HepG2 (cell line): Measurements from ENCODE around the gene DCST2. TPM values are rescaled to one million over a fixed set of nuclear protein-coding genes. Genes with fewer than 3 reads are reported as not detected.
A peak's percentile ranks its signal among the peaks of the same experiment; 100 is the strongest.

Experiments used
- ATAC-seq: fragments of 200-7000 bp; cut with Tn5 transposase; 3 replicates; pipeline ENCODE4 v1.9.1; 2020; ENCODE audit warnings: mild to moderate bottlenecking, moderate library complexity
- BruUV-seq: library from RNA; stranded (reverse); fragments of 400-500 nt; replicated peaks from 2 replicates; lab custom pipeline; 2021; lab: Mats Ljungman, UMichigan
- CTCF ChIA-PET: fragments of 300-600 bp; formaldehyde crosslinking; extraction: SDS; loops from one replicate; lab custom pipeline; 2021; ENCODE audit warnings: low total read pairs, inconsistent platforms, low intra/inter-chr PET ratio; lab: Yijun Ruan, JAX
- POLR2A ChIA-PET: fragments of 350-600 bp; sonication (Branson Sonifier 250); formaldehyde crosslinking; loops from one replicate; lab custom pipeline; 2020; ENCODE audit warnings: antibody characterized with exemption, inconsistent platforms; lab: Yijun Ruan, JAX
- DNase-seq: peaks from one replicate; pipeline ENCODE4 v3.0.0-alpha.2; 2015; ENCODE audit warnings: low spot score
- FAIRE-seq: peaks from 3 replicates; lab custom pipeline; 2011; peaks lifted over from hg19 to GRCh38; lab: Jason Lieb, UNC
- H2AFZ ChIP-seq: one replicate; pipeline ENCODE4 v1.6.1; 2011; ENCODE audit warnings: low read length, inconsistent platforms
- H3K27ac ChIP-seq: fragments of 300-600 bp; 3 replicates; pipeline ENCODE4 v1.8.0; 2011; ENCODE audit warnings: mixed run types, mild to moderate bottlenecking, mixed read lengths, low read length, inconsistent platforms; ENCODE audit not compliant: insufficient read depth; ENCODE audit errors: extremely low read length
- H3K27me3 ChIP-seq, 2 experiments: fragments of 200-600 bp in 1 of 2; 2 replicates in 1 of 2; 3 replicates in 1 of 2; pipeline versions ENCODE4 v1.6.0 to v1.8.0; 2011; ENCODE audit warnings: low read length in 2 of 2, mild to moderate bottlenecking in 2 of 2, moderate library complexity in 2 of 2, inconsistent platforms in 1 of 2; ENCODE audit not compliant: insufficient read depth in 2 of 2, control insufficient read depth in 1 of 2
- H3K36me3 ChIP-seq, 2 experiments: fragments of 200-600 bp in 1 of 2; replicated peaks in 1 of 2; 2 replicates in 1 of 2; 3 replicates in 1 of 2; pipeline versions ENCODE4 v1.5.1 to v1.8.0; 2011; ENCODE audit warnings: low read length in 2 of 2, inconsistent platforms in 1 of 2; ENCODE audit not compliant: insufficient read depth in 2 of 2, control insufficient read depth in 1 of 2
- H3K4me1 ChIP-seq: 2 replicates; pipeline ENCODE4 v1.5.1; 2012; ENCODE audit warnings: low read length, inconsistent platforms; ENCODE audit not compliant: insufficient read depth
- H3K4me2 ChIP-seq: 2 replicates; pipeline ENCODE4 v1.6.0; 2011; ENCODE audit warnings: low read depth, low read length, inconsistent platforms
- H3K4me3 ChIP-seq, 3 experiments: fragments of 200-600 bp in 1 of 3; sonication (generic), shearing (Covaris generic) in 1 of 3; replicated peaks in 1 of 3; 2 replicates each; pipeline ENCODE4 v1.5.1; 2011 to 2016; ENCODE audit warnings: low read length in 3 of 3, inconsistent platforms in 2 of 3, low read depth in 2 of 3, mild to moderate bottlenecking in 2 of 3, control low read depth in 1 of 3, mixed read lengths in 1 of 3; ENCODE audit not compliant: insufficient read depth in 1 of 3
- H3K79me2 ChIP-seq: one replicate; pipeline ENCODE4 v1.6.1; 2011; ENCODE audit warnings: low read length, inconsistent platforms; ENCODE audit not compliant: insufficient read depth
- H3K9ac ChIP-seq: 2 replicates; pipeline ENCODE4 v1.6.0; 2011; ENCODE audit warnings: mild to moderate bottlenecking, low read depth, low read length, inconsistent platforms; ENCODE audit not compliant: insufficient read depth
- H3K9me3 ChIP-seq: 2 replicates; pipeline ENCODE4 v1.5.1; 2012; ENCODE audit warnings: mild to moderate bottlenecking, low read length
- H4K20me1 ChIP-seq: 2 replicates; pipeline ENCODE4 v1.6.0; 2011; ENCODE audit warnings: inconsistent platforms, mild to moderate bottlenecking, low read length, moderate library complexity; ENCODE audit not compliant: insufficient read depth
- ATF7 ChIP-seq, 2 experiments: fragments of 450-650 bp in 1 of 2; sonication (generic) in 1 of 2; formaldehyde crosslinking in 1 of 2; IDR thresholded peaks; 2 replicates each; pipeline versions ENCODE4 v1.4.0 to v1.6.1; 2016 to 2020; ENCODE audit warnings: antibody characterized with exemption in 1 of 2, mild to moderate bottlenecking in 1 of 2, missing genetic modification reagents in 1 of 2
- GATAD2A ChIP-seq: IDR thresholded peaks from 2 replicates; pipeline ENCODE4 v1.6.1; 2016
- HINFP ChIP-seq: sonication (generic); formaldehyde crosslinking; IDR thresholded peaks from 2 replicates; pipeline ENCODE4 v1.4.0; 2020; ENCODE audit warnings: low read depth, mild to moderate bottlenecking, missing genetic modification reagents
- HNRNPL ChIP-seq: fragments of 200-400 bp; formaldehyde crosslinking; IDR thresholded peaks from 2 replicates; pipeline ENCODE4 v1.6.1; 2017; ENCODE audit warnings: mild to moderate bottlenecking, low read depth, low read length
- ISX ChIP-seq: sonication (generic); formaldehyde crosslinking; conservative IDR thresholded peaks from 2 replicates; pipeline ENCODE4 v1.5.0; 2020; ENCODE audit warnings: missing genetic modification reagents
- NR3C1 ChIP-seq: sonication (generic); formaldehyde crosslinking; IDR thresholded peaks from 2 replicates; pipeline ENCODE4 v1.4.0; 2020; ENCODE audit warnings: missing genetic modification reagents
- SAP130 ChIP-seq: IDR thresholded peaks from 2 replicates; pipeline ENCODE4 v1.6.1; 2016; ENCODE audit warnings: low read depth
- SRSF1 ChIP-seq: fragments of 200-400 bp; formaldehyde crosslinking; optimal IDR thresholded peaks from 2 replicates; pipeline ENCODE3; 2017; ENCODE audit warnings: mild to moderate bottlenecking, low read depth, low read length, moderate library complexity
- ZFP91 ChIP-seq: sonication (generic); formaldehyde crosslinking; IDR thresholded peaks from 2 replicates; pipeline ENCODE4 v1.9.0; 2022; ENCODE audit warnings: missing genetic modification reagents, mild to moderate bottlenecking, borderline replicate concordance
- ZNF280B ChIP-seq: sonication (generic); formaldehyde crosslinking; IDR thresholded peaks from 2 replicates; pipeline ENCODE4 v1.5.0; 2020; ENCODE audit warnings: missing genetic modification reagents, mild to moderate bottlenecking, borderline replicate concordance
- ZNF34 ChIP-seq: sonication (generic); formaldehyde crosslinking; IDR thresholded peaks from 2 replicates; pipeline ENCODE4 v1.4.0; 2020; ENCODE audit warnings: mild to moderate bottlenecking, missing genetic modification reagents, borderline replicate concordance
- WGBS: methylation state at CpG from one replicate; pipeline ENCODE4 v1.1.6; 2017; ENCODE audit warnings: low lambda C conversion rate; 5-methylcytosine and 5-hydroxymethylcytosine counted together
- in situ Hi-C: cut with HindIII; loops from 2 replicates; pipeline ENCODE4 v1.10.0; 2017; ENCODE audit warnings: low pct_unique_long_range_greater_than_20kb; ENCODE audit not compliant: extremely low pct_ligation_motif_present
- intact Hi-C: fragments of 100-400 bp; cut with micrococcal nuclease; formaldehyde crosslinking; loops from one replicate; pipeline ENCODE4 v1.10.0; 2022; ENCODE audit not compliant: unreplicated experiment
- polyA plus RNA-seq, 8 experiments: library from polyadenylated mRNA; depleted of rRNA in 3 of 8; stranded (reverse) in 7 of 8; unstranded in 1 of 8; fragments of >200 nt; fragmentation: Illumina TruSeq in 4 of 8; extraction: Trizol in 4 of 8; gene quantifications; 2 replicates each; pipeline versions ENCODE4 v1.2.1 to v1.2.3, GENCODE V29; 2011 to 2016; ENCODE audit warnings: low read depth in 4 of 8, missing spikeins in 1 of 8, mixed read lengths in 1 of 8; ENCODE audit not compliant: insufficient read depth in 1 of 8
- total RNA-seq, 5 experiments: library from RNA; depleted of rRNA; stranded (reverse); fragments of >200 nt; fragmentation: Illumina TruSeq; extraction: Trizol; gene quantifications; 2 replicates each; pipeline ENCODE4 v1.2.3, GENCODE V29; 2016; ENCODE audit warnings: low read depth in 1 of 5

The DCST2 gene
- total and polyA plus RNA-seq, 2 of the 13 experiments (the other 11 are each of a cell fraction or from before 2014, with no cell fraction given) = 0.74 TPM; not detected in 1

GRCh38 chr1:155051777-155052398 is 18.3 kb upstream of the DCST2 start:
- intact Hi-C loops = no loop called here
- peak; percentile 16 for ATAC-seq
- CTCF ChIA-PET = interaction anchor here (0.8 to 1.9 kb wide), 4 partner anchors 10 to 91 kb away, joined by 3 to 7 read pairs (median 4); no protein-coding TSS in a partner anchor

More at GRCh38 chr1:155051777-155052398, 18.3 kb upstream of the DCST2 start:
- H2AFZ ChIP-seq = no peak overlapping the region
- no peaks in the 10 kb centered on the region for H4K20me1 ChIP-seq
- H3K4me3 ChIP-seq = peak overlapping the region; percentile 59 to 88 (median 70)
- H3K4me1 ChIP-seq = peaks cover 52% of the 10 kb centered on the region
- no peaks in the 10 kb centered on the region for H3K9me3 ChIP-seq
- BruUV-seq = no TSS peak
- peak overlapping the region; percentile 94 for H3K4me2 ChIP-seq
- 3% methylated on average over 16 of the region's 27 CpGs for WGBS
- FAIRE-seq = no peak
- TF ChIP-seq ZFP91 (CRISPR knock-in tag) = peak; percentile 41; the same call in 1 of the 2 replicates
- TF ChIP-seq ZNF280B (CRISPR knock-in tag) = no peak
- no peak for TF ChIP-seq NR3C1 (CRISPR knock-in tag)
- no peak for TF ChIP-seq GATAD2A (CRISPR knock-in tag)
- TF ChIP-seq ATF7 (IDR thresholded peaks at IDR 0.05) = no peak
- 0 out of 2 replicates have a peak, but pooled peaks have one; percentile 15 for TF ChIP-seq ATF7 (CRISPR knock-in tag; IDR thresholded peaks at IDR 0.05)
- no peak for TF ChIP-seq ISX
- peak; percentile 40 for TF ChIP-seq SRSF1
- no peak for TF ChIP-seq ZNF34 (CRISPR knock-in tag)
- TF ChIP-seq HINFP = no peak
- peak; percentile 77; the same call in 1 of the 2 replicates for TF ChIP-seq HNRNPL
- peak; percentile 2; the same call in 1 of the 2 replicates for TF ChIP-seq SAP130 (CRISPR knock-in tag)
- no peaks in the 10 kb centered on the region for H3K79me2 ChIP-seq
- H3K27ac ChIP-seq = no peak overlapping the region
- H3K9ac ChIP-seq = peak overlapping the region; percentile 57
- peaks cover 0 to 10% of the 10 kb centered on the region in 2 experiments; a peak in 3 of 5 replicates for H3K36me3 ChIP-seq
- H3K27me3 ChIP-seq = no peaks in the 10 kb centered on the region
- no peak for DNase-seq
- in situ Hi-C loops = no loop called here
- POLR2A ChIA-PET = interaction anchor here (0.9 to 2.7 kb wide), 3 partner anchors 13 to 81 kb away, joined by 3 to 8 read pairs (median 4); partner anchors contain the start of gene SHC1
